GM23338 (cell line): ENCODE measurements around the gene TBPL1. TPM values are rescaled to one million over a fixed set of nuclear protein-coding genes. Genes with fewer than 3 reads are reported as not detected.

ENCODE experiments used
- ATAC-seq: fragments of 200-7000 bp; cut with Tn5 transposase; 3 replicates; pipeline ENCODE4 v1.9.1; 2020
- DNase-seq: peaks from one replicate; pipeline ENCODE4 v3.0.0-alpha.2; 2015; ENCODE audit warnings: low spot score
- H2AFZ ChIP-seq: fragments of 200-600 bp; sonication (generic); 2 replicates; pipeline ENCODE4 v1.8.0; 2016; ENCODE audit warnings: antibody characterized with exemption, mild to moderate bottlenecking, moderate library complexity
- H3F3A ChIP-seq: fragments of 200-600 bp; sonication (generic); replicated peaks from 2 replicates; pipeline ENCODE4 v1.8.0; 2017; ENCODE audit warnings: antibody characterized with exemption, mixed run types, low read depth
- H3K27ac ChIP-seq: fragments of 200-600 bp; sonication (generic); 2 replicates; pipeline ENCODE4 v1.6.1; 2016; ENCODE audit warnings: low read depth
- H3K27me3 ChIP-seq: fragments of 200-600 bp; sonication (generic); 2 replicates; pipeline ENCODE4 v1.8.0; 2016; ENCODE audit warnings: mild to moderate bottlenecking, mixed run types, moderate library complexity; ENCODE audit not compliant: insufficient read depth
- H3K36me3 ChIP-seq: fragments of 200-600 bp; sonication (generic); 2 replicates; pipeline ENCODE4 v1.8.0; 2016; ENCODE audit warnings: mild to moderate bottlenecking; ENCODE audit not compliant: insufficient read depth
- H3K4me1 ChIP-seq: fragments of 200-600 bp; sonication (generic); 2 replicates; pipeline ENCODE4 v1.8.0; 2016; ENCODE audit warnings: mild to moderate bottlenecking, moderate library complexity; ENCODE audit not compliant: insufficient read depth
- H3K4me2 ChIP-seq: fragments of 200-600 bp; sonication (generic); 2 replicates; pipeline ENCODE4 v1.7.1; 2017; ENCODE audit warnings: mixed run types
- H3K4me3 ChIP-seq: fragments of 200-600 bp; sonication (generic); 2 replicates; pipeline ENCODE4 v1.6.1; 2016; ENCODE audit warnings: mixed run types
- H3K79me2 ChIP-seq: fragments of 200-600 bp; sonication (generic); replicated peaks from 2 replicates; pipeline ENCODE4 v1.8.0; 2017; ENCODE audit warnings: mild to moderate bottlenecking; ENCODE audit not compliant: insufficient read depth
- H3K9me2 ChIP-seq: fragments of 200-600 bp; sonication (generic); 2 replicates; pipeline ENCODE4 v1.8.0; 2017; ENCODE audit not compliant: insufficient read depth
- H4K20me1 ChIP-seq: fragments of 200-600 bp; sonication (generic); replicated peaks from 2 replicates; pipeline ENCODE4 v1.8.0; 2017; ENCODE audit warnings: mild to moderate bottlenecking; ENCODE audit not compliant: insufficient read depth
- H3K27ac Mint-ChIP-seq: 2 replicates; pipeline ENCODE4 v1.8.0; 2020; ENCODE audit warnings: inconsistent platforms, mild to moderate bottlenecking, moderate library complexity, mixed read lengths
- H3K27me3 Mint-ChIP-seq: 3 replicates; pipeline ENCODE4 v1.8.0; 2022; ENCODE audit warnings: low read depth, mild to moderate bottlenecking, moderate library complexity, mixed read lengths, inconsistent platforms; ENCODE audit not compliant: insufficient read depth, poor library complexity
- H3K36me3 Mint-ChIP-seq: 3 replicates; pipeline ENCODE4 v1.8.0; 2021; ENCODE audit warnings: low read depth, mild to moderate bottlenecking, inconsistent platforms, moderate library complexity, mixed read lengths
- H3K4me1 Mint-ChIP-seq: 3 replicates; pipeline ENCODE4 v1.8.0; 2020; ENCODE audit warnings: mild to moderate bottlenecking, inconsistent platforms, mixed read lengths
- H3K4me3 Mint-ChIP-seq: 3 replicates; pipeline ENCODE4 v1.8.0; 2021; ENCODE audit warnings: moderate library complexity, mild to moderate bottlenecking, inconsistent platforms, mixed read lengths
- H3K9me3 Mint-ChIP-seq: 3 replicates; pipeline ENCODE4 v1.8.0; 2020; ENCODE audit warnings: moderate library complexity, mild to moderate bottlenecking, inconsistent platforms, mixed read lengths
- CTCF ChIP-seq, 2 experiments: fragments of 200-600 bp in 1 of 2; sonication (generic) in 1 of 2; conservative IDR thresholded peaks; 2 replicates each; pipeline versions ENCODE4 v1.5.1 to v1.6.1; 2016 to 2017; ENCODE audit warnings: antibody characterized with exemption in 2 of 2, low read depth in 2 of 2, mild to moderate bottlenecking in 2 of 2, moderate library complexity in 1 of 2
- EZH2 ChIP-seq: fragments of 200-600 bp; sonication (generic); IDR thresholded peaks from one replicate; pipeline ENCODE4 v1.8.0; 2017; ENCODE audit warnings: antibody characterized with exemption, mild to moderate bottlenecking, low read depth; ENCODE audit not compliant: unreplicated experiment
- JUNB ChIP-seq: IDR thresholded peaks from one replicate; pipeline ENCODE4 v1.6.1; 2016; ENCODE audit warnings: antibody characterized with exemption; ENCODE audit not compliant: unreplicated experiment
- NANOG ChIP-seq: IDR thresholded peaks from 2 replicates; pipeline ENCODE4 v1.6.1; 2016; ENCODE audit warnings: antibody characterized with exemption, borderline replicate concordance
- REST ChIP-seq: IDR thresholded peaks from one replicate; pipeline ENCODE4 v1.6.1; 2018; ENCODE audit warnings: antibody characterized with exemption; ENCODE audit not compliant: unreplicated experiment
- ZNF114 ChIP-seq: fragments of 250-450 bp; sonication (Bioruptor Pico); IDR thresholded peaks from 2 replicates; pipeline ENCODE4 v1.5.0; 2020; ENCODE audit warnings: mild to moderate bottlenecking, moderate library complexity
- ZNF462 ChIP-seq: fragments of 250-450 bp; sonication (Bioruptor Pico); IDR thresholded peaks from 2 replicates; pipeline ENCODE4 v1.5.0; 2020; ENCODE audit warnings: mild to moderate bottlenecking, moderate library complexity
- polyA plus RNA-seq: library from polyadenylated mRNA; unstranded; fragments of >200 nt; fragmentation: Nextera tagmentation; extraction: Ambion mirVana; gene quantifications from 2 replicates; pipeline ENCODE4 v1.2.1, GENCODE V29; 2016
- total RNA-seq: library from RNA; depleted of rRNA; stranded (reverse); fragments of >200 nt; shearing (Covaris generic); gene quantifications from 2 replicates; pipeline ENCODE4 v1.2.3, GENCODE V29; 2014

The TBPL1 gene
- total and polyA plus RNA-seq, 2 experiments from 2014 or later = 72.9 to 139 TPM

- TF ChIP-seq ZNF462 = no peak
- TF ChIP-seq JUNB = no peak
- no peak for TF ChIP-seq REST
- TF ChIP-seq EZH2 = no peak
Measured at GRCh38 chr6:133991096-133991593, 38.1 kb downstream of the TBPL1 start (continued).

GRCh38 chr6:133992992-133993680, 40.1 kb downstream of the TBPL1 start:
- H4K20me1 ChIP-seq = no peaks in the 10 kb centered on the region
- no peaks in the 10 kb centered on the region; the same call in 2 of the 3 replicates for H3K36me3 Mint-ChIP-seq
- no peaks in the 10 kb centered on the region for H3K79me2 ChIP-seq
- no peaks in the 10 kb centered on the region for H3F3A ChIP-seq
- H3K9me3 Mint-ChIP-seq = no peaks in the 10 kb centered on the region
- peaks cover 20% of the 10 kb centered on the region for H3K4me1 Mint-ChIP-seq
- no peak overlapping the region for H3K27ac ChIP-seq
- H3K27me3 ChIP-seq = no peaks in the 10 kb centered on the region
- no peak overlapping the region for H3K4me3 Mint-ChIP-seq
- no peak overlapping the region for H2AFZ ChIP-seq
- DNase-seq (no peak), ATAC-seq (no peak)
- no peak overlapping the region for H3K4me3 ChIP-seq
- H3K4me2 ChIP-seq = no peak overlapping the region
- no peaks in the 10 kb centered on the region for H3K9me2 ChIP-seq
- peaks cover 19% of the 10 kb centered on the region for H3K4me1 ChIP-seq
- H3K36me3 ChIP-seq = no peaks in the 10 kb centered on the region
- no peaks in the 10 kb centered on the region for H3K27me3 Mint-ChIP-seq
- no peak overlapping the region for H3K27ac Mint-ChIP-seq
- TF ChIP-seq JUNB (no peak), ZNF114 (CRISPR knock-in tag) (no peak), NANOG (no peak), CTCF (conservative IDR thresholded peaks at IDR 0.05; ENCODE audit: low read depth in 2 of 2) (no peak)
